Activated CD4-positive, alpha-beta T cell treated with anti-CD3 and anti-CD28 coated beads for 4 hours (primary cell): ENCODE results near the gene DHRS13.

ENCODE experiments used
- DNase-seq, 2 donors: peaks; one replicate each; pipeline ENCODE4 v3.0.0-alpha.2; 2020

DHRS13 gene

GRCh38 chr17:28854457-28855335 lies 48.2 kb downstream of the DHRS13 start, which contains the start of gene ERAL1:
Gene ERAL1 (plus strand): TSS chr17:28855016. CDS start chr17:28855035, 19 bp downstream.
- DNase-seq: peak; percentile 78 to 80

DNA sequence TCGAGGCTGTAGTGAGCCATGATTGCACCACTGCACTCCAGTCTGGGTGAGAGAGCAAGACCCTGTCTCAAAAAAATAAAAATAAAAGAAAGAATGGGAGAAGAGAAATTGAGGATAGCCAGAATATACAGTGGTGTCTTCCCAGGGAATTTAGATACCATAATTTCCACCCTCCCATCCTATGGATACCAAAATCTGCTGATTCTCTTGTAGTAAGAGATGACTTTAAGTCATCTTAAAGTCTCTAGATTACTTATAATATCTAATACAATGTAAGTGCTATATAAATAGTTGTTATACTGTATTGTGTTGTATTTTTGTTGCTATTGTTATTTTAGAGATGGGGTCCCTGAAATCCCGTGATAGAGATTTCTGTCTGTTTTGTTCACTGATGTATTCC lies 49.6 kb downstream of the DHRS13 start:
- no peak for DNase-seq

DNA sequence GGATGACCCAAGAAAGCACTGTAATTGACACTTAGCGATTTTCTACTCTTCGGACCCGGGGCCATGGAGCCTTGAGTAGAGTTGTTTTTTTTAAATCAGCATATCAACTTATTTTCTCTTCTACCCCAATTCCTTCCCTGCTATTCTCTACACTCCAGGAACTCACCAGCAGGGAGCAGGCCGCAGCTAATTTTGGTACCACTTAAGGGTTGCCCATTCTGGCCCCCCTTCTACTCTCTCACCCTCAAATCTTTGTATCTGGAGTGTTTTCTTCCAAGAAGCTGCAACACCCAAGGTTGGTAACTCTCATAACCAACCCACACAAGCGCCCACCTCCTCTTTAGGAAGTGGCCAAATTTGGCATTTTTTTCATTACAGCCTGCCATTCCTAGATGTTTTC lies 53.6 kb downstream of the DHRS13 start:
- no peak for DNase-seq

- DNase-seq: peak; percentile 47 to 52
Observed at GRCh38 chr17:28848667-28849066, 54.2 kb downstream of the DHRS13 start.
